ENCODE results near the gene TIGD7. TPM values are rescaled to one million over a fixed set of nuclear protein-coding genes. Genes with fewer than 3 reads are reported as not detected.
A peak's percentile ranks its signal among the peaks of the same experiment; 100 is the strongest.

The TIGD7 gene
- total RNA-seq, 3 donors from 2014 or later, result 5.2 to 11.4 (median 7.0) TPM

DNA sequence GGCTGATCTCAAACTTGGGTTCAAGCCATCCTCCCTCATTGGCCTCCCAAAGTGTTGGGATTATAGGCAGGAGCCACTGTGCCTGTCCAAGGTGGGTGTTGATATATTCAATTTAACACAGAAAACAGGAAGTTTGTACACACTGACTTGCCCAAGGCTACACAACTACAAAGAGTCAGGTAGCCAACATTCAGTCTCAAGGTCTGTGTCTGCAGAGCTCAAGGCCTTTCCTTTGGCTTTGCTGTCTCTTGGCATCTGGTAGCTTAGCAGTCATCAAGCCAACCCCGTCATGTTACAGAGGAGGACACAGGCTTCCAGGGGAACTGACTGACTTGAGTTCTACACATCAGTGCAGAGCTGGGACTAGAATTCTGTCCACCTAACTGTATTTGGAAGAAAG is 36.9 kb downstream of the TIGD7 start:
- Histone ChIP-seq H3K4me3 (no peak overlapping the region), H3K27ac (no peak overlapping the region), H3K9me3 (peaks cover 0 to 38% of the 10 kb centered on the region in 2 donors), H3K36me3 (no peaks in the 10 kb centered on the region), H3K4me1 (no peaks in the 10 kb centered on the region), H3K27me3 (no peaks in the 10 kb centered on the region)
- no peak for DNase-seq (ENCODE audit: low spot score in 2 of 2)
- TF ChIP-seq POLR2AphosphoS5 (IDR thresholded peaks at IDR 0.05), result no peak
- TF ChIP-seq POLR2A (IDR thresholded peaks at IDR 0.05), result no peak
- TF ChIP-seq, protein P1, sequence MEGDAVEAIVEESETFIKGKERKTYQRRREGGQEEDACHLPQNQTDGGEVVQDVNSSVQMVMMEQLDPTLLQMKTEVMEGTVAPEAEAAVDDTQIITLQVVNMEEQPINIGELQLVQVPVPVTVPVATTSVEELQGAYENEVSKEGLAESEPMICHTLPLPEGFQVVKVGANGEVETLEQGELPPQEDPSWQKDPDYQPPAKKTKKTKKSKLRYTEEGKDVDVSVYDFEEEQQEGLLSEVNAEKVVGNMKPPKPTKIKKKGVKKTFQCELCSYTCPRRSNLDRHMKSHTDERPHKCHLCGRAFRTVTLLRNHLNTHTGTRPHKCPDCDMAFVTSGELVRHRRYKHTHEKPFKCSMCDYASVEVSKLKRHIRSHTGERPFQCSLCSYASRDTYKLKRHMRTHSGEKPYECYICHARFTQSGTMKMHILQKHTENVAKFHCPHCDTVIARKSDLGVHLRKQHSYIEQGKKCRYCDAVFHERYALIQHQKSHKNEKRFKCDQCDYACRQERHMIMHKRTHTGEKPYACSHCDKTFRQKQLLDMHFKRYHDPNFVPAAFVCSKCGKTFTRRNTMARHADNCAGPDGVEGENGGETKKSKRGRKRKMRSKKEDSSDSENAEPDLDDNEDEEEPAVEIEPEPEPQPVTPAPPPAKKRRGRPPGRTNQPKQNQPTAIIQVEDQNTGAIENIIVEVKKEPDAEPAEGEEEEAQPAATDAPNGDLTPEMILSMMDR (IDR thresholded peaks at IDR 0.05), result no peak
- intact Hi-C loops (cut with DNase I; ENCODE audit: low total_unique reads), result no loop called here

DNA sequence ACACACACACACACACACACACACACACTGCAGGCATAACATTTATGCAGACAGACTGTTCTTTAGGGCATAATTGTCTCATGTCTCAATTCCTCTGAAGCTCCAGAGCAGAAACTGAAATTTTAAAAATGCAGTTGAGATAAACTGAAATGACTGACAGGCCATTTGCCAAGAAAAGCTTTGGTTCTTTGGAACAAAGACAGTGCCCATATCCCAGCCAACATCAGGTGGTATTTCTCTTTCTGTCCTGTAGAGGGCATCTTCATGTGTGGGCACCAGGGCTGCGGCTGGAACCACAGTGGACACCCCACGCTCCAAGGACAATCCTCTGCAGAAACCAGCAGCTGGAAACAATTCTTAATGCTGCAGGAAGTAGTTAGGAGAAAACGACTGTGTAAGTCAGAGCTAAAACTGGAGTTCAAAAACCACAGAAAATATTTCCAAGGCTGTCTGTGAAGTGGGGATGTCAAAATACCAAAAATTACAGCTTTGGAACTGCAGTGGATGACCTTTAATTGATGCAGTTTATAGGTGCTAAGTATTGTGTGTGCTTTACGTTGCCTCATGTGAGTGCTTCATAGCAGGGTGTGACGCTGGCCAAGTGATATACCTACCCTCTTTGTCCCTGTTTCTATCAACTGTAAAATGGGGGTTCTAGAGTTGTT is 38.2 kb downstream of the TIGD7 start:
- Histone ChIP-seq H3K27ac (no peak overlapping the region), H3K9me3 (peaks cover 0 to 38% of the 10 kb centered on the region in 2 donors), H3K4me3 (no peak overlapping the region), H3K36me3 (no peaks in the 10 kb centered on the region), H3K4me1 (no peaks in the 10 kb centered on the region), H3K27me3 (no peaks in the 10 kb centered on the region)
- TF ChIP-seq POLR2A (IDR thresholded peaks at IDR 0.05) (no peak), POLR2AphosphoS5 (IDR thresholded peaks at IDR 0.05) (no peak)
- TF ChIP-seq, protein P1 (IDR thresholded peaks at IDR 0.05), result peak in 1 of 3 donors; percentile 16
- intact Hi-C loops (cut with DNase I; ENCODE audit: low total_unique reads), result no loop called here
- DNase-seq (ENCODE audit: low spot score in 2 of 2), result no peak

DNA sequence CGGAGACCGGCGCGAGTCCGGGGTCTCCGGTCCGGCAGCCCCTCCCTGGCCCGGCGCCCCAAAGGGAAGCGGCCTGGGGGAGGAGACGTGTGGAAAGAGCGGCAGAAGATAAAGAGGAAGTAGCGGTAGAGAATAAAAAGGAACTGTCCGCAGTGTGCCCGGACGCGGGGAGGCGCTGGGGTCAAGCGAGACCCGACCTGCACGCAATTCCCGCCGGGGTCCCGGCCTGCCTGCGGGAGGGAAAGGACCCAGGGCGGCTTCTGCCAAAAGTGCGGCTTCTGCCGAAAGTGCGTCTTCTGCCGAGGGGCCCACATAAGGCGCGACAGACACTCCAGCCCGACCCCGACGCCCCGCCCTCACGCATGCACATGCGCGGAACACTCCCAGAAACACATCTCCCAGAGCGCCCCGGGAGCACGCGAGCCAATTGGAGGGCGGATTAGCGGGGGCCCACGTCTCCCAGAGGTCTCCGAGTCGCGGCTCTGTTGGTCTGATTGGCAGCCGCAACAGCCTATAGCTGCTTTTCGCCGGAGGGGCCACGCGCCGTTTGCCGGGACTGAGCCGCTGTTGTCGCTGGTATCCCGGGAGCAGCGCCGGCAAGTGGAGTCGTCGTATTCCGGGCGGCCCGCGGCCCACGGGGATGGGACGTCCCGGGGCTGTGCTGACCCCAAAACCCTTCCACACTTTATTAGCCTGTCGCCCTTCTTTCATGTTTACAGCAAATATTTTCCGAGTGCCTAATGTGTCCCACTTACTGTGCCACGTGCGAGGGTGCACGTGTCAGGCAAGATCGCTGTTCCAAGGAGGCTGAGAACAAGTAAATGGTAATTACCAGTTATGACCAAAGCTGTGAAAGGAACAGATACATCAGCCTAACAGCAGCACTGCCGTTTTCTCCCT is 40.8 kb downstream of the TIGD7 start:
- Histone ChIP-seq H3K4me1 (no peaks in the 10 kb centered on the region), H3K36me3 (no peaks in the 10 kb centered on the region), H3K27me3 (no peaks in the 10 kb centered on the region), H3K4me3 (peak overlapping the region; percentile 80 to 95 (median 95)), H3K27ac (peak overlapping the region; percentile 98 to 99), H3K9me3 (peaks cover 0 to 26% of the 10 kb centered on the region in 2 donors)
- intact Hi-C loops (cut with DNase I; ENCODE audit: low total_unique reads), result no loop called here
- peak; percentile 97 for DNase-seq (ENCODE audit: low spot score in 2 of 2)
- TF ChIP-seq POLR2A (IDR thresholded peaks at IDR 0.05) (peak; percentile 88), POLR2AphosphoS5 (IDR thresholded peaks at IDR 0.05) (peak; percentile 50 to 92 (median 87))
- TF ChIP-seq, protein P1 (IDR thresholded peaks at IDR 0.05), result peak in 2 of 3 donors; percentile 37 to 39

DNA sequence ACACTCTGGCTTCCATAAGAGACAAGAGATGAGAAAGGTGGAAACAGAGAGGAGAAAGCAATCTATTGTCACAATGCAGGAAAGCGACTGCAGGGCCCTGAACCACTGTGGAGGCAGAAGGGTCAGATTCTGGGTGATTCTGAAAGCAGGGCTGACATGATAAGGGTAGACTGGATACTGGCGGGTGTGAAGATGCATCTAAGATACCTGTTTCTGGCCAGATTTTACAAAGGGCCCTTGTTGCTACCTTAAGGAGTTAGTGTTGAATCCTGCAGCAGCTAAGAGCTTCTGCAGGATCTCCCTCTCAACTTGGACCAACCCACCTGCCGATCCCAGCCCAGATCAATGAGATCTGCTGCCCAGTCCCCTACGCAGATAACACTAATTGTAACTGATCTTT is 42.7 kb downstream of the TIGD7 start:
- Histone ChIP-seq H3K9me3 (peaks cover 0 to 16% of the 10 kb centered on the region in 2 donors), H3K36me3 (no peaks in the 10 kb centered on the region), H3K27ac (no peak overlapping the region), H3K27me3 (no peaks in the 10 kb centered on the region), H3K4me1 (no peaks in the 10 kb centered on the region), H3K4me3 (no peak overlapping the region)
- no peak for TF ChIP-seq POLR2A (IDR thresholded peaks at IDR 0.05)
- no peak for DNase-seq (ENCODE audit: low spot score in 2 of 2)
- intact Hi-C loops (cut with DNase I; ENCODE audit: low total_unique reads), result no loop called here

DNA sequence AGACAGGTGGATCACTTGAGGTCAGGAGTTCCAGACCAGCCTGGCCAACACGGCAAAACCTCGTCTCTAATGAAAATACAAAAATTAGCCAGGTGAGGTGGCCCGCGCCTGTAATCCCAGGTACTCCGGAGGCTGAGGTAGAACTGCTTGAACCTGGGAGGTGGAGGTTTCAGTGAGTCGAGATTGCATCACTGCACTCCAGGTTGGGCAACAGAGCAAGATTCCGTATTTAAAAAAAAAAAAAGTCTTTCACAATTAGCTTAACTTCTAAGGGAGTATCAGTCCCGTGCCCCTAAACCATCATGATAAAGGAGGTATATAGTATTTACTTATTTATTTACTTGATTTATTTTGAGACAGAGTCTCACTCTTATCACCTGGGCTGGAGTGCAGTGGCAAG is 45.4 kb downstream of the TIGD7 start:
- TF ChIP-seq POLR2A (IDR thresholded peaks at IDR 0.05) (no peak), POLR2AphosphoS5 (IDR thresholded peaks at IDR 0.05) (no peak)
- TF ChIP-seq, protein P1 (IDR thresholded peaks at IDR 0.05), result no peak
- H3K27ac ChIP-seq, result no peak overlapping the region
- peaks cover 0 to 1% of the 10 kb centered on the region in 2 donors for H3K9me3 ChIP-seq
- no peaks in the 10 kb centered on the region for H3K36me3 ChIP-seq
- H3K27me3 ChIP-seq, result no peaks in the 10 kb centered on the region
- no peaks in the 10 kb centered on the region for H3K4me1 ChIP-seq
- H3K4me3 ChIP-seq, result no peak overlapping the region
- intact Hi-C loops (cut with DNase I; ENCODE audit: low total_unique reads), result no loop called here
- DNase-seq (ENCODE audit: low spot score in 2 of 2), result no peak

Measured in breast epithelium (tissue), 4 donors.